ENCODE results near the gene CYBC1. TPM values are rescaled to one million over a fixed set of nuclear protein-coding genes. Genes with fewer than 3 reads are reported as not detected.
A peak's percentile ranks its signal among the peaks of the same experiment; 100 is the strongest.

The CYBC1 gene
- total and polyA plus RNA-seq, 9 of the 15 experiments (the other 6 are each of a cell fraction or from before 2014, with no cell fraction given): 1.3 to 71.8 (median 49.9) TPM

DNA sequence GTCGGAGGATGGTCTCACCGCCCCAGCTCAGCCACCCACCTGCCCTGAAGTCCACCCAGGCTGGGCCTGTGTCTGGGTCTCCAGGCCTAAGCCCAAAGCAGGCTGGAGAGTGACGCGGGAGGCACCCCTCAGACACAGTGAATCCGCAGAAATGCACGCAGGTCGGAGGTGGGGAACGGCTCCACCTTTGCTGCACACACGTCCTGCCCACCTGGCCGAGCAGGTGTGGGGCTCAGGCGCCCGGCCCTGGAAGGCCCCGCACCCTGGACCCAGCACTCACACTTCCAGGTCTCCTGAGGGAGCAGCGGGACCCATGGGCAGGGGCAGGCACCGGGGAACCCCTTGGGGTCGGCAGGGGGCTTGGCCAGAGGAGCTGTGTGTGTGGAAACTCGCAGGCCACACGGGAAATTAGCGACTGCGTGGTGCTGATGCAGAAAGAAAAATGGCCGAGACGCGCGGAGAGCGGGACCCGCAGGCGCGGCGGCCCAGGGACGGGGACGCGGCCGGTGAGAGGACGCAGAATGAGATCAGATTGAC, 10.7 kb downstream of the CYBC1 start (continued):
- TF ChIP-seq, protein P1, sequence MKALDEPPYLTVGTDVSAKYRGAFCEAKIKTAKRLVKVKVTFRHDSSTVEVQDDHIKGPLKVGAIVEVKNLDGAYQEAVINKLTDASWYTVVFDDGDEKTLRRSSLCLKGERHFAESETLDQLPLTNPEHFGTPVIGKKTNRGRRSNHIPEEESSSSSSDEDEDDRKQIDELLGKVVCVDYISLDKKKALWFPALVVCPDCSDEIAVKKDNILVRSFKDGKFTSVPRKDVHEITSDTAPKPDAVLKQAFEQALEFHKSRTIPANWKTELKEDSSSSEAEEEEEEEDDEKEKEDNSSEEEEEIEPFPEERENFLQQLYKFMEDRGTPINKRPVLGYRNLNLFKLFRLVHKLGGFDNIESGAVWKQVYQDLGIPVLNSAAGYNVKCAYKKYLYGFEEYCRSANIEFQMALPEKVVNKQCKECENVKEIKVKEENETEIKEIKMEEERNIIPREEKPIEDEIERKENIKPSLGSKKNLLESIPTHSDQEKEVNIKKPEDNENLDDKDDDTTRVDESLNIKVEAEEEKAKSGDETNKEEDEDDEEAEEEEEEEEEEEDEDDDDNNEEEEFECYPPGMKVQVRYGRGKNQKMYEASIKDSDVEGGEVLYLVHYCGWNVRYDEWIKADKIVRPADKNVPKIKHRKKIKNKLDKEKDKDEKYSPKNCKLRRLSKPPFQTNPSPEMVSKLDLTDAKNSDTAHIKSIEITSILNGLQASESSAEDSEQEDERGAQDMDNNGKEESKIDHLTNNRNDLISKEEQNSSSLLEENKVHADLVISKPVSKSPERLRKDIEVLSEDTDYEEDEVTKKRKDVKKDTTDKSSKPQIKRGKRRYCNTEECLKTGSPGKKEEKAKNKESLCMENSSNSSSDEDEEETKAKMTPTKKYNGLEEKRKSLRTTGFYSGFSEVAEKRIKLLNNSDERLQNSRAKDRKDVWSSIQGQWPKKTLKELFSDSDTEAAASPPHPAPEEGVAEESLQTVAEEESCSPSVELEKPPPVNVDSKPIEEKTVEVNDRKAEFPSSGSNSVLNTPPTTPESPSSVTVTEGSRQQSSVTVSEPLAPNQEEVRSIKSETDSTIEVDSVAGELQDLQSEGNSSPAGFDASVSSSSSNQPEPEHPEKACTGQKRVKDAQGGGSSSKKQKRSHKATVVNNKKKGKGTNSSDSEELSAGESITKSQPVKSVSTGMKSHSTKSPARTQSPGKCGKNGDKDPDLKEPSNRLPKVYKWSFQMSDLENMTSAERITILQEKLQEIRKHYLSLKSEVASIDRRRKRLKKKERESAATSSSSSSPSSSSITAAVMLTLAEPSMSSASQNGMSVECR (CRISPR knock-in tag; IDR thresholded peaks at IDR 0.05): no peak
- no peak for TF ChIP-seq SP2 (IDR thresholded peaks at IDR 0.05; ENCODE audit: extremely low read depth, low read depth, low read length, poor library complexity, severe bottlenecking)
- TF ChIP-seq BMI1 (IDR thresholded peaks at IDR 0.05; ENCODE audit: low read length): no peak
- TF ChIP-seq RBM22 (IDR thresholded peaks at IDR 0.05; ENCODE audit: low read depth, low read length, poor library complexity, severe bottlenecking): peak; percentile 43
- TF ChIP-seq, protein P2, sequence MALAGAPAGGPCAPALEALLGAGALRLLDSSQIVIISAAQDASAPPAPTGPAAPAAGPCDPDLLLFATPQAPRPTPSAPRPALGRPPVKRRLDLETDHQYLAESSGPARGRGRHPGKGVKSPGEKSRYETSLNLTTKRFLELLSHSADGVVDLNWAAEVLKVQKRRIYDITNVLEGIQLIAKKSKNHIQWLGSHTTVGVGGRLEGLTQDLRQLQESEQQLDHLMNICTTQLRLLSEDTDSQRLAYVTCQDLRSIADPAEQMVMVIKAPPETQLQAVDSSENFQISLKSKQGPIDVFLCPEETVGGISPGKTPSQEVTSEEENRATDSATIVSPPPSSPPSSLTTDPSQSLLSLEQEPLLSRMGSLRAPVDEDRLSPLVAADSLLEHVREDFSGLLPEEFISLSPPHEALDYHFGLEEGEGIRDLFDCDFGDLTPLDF (CRISPR knock-in tag; IDR thresholded peaks at IDR 0.05): no peak
- TF ChIP-seq CAMTA2 (CRISPR knock-in tag; conservative IDR thresholded peaks at IDR 0.05): no peak
- TF ChIP-seq, protein P3, sequence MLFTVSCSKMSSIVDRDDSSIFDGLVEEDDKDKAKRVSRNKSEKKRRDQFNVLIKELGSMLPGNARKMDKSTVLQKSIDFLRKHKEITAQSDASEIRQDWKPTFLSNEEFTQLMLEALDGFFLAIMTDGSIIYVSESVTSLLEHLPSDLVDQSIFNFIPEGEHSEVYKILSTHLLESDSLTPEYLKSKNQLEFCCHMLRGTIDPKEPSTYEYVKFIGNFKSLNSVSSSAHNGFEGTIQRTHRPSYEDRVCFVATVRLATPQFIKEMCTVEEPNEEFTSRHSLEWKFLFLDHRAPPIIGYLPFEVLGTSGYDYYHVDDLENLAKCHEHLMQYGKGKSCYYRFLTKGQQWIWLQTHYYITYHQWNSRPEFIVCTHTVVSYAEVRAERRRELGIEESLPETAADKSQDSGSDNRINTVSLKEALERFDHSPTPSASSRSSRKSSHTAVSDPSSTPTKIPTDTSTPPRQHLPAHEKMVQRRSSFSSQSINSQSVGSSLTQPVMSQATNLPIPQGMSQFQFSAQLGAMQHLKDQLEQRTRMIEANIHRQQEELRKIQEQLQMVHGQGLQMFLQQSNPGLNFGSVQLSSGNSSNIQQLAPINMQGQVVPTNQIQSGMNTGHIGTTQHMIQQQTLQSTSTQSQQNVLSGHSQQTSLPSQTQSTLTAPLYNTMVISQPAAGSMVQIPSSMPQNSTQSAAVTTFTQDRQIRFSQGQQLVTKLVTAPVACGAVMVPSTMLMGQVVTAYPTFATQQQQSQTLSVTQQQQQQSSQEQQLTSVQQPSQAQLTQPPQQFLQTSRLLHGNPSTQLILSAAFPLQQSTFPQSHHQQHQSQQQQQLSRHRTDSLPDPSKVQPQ (CRISPR knock-in tag; IDR thresholded peaks at IDR 0.05; ENCODE audit: borderline replicate concordance): no peak
- no peak for TF ChIP-seq NFYB (IDR thresholded peaks at IDR 0.05; ENCODE audit: extremely low read depth, insufficient read length)
- peak; percentile 42; the same call in 1 of the 2 replicates for TF ChIP-seq RBFOX2 (IDR thresholded peaks at IDR 0.05; ENCODE audit: low read depth, low read length)
- no peak for TF ChIP-seq PCBP2 (IDR thresholded peaks at IDR 0.05; ENCODE audit: low read depth, low read length, poor library complexity, severe bottlenecking)
- no peak for TF ChIP-seq ZNF274 (IDR thresholded peaks at IDR 0.05; ENCODE audit: borderline replicate concordance, low read depth, low read length)
- no peak for TF ChIP-seq GTF2F1 (IDR thresholded peaks at IDR 0.05; ENCODE audit: low read depth, low read length)
- TF ChIP-seq MXI1 (IDR thresholded peaks at IDR 0.05; ENCODE audit: low read depth, low read length): no peak
- no peak for TF ChIP-seq JUNB (CRISPR knock-in tag; conservative IDR thresholded peaks at IDR 0.05)
- TF ChIP-seq POLR2G (IDR thresholded peaks at IDR 0.05; ENCODE audit: low read depth, low read length): peak; percentile 74
- no peak for TF ChIP-seq CBX2 (IDR thresholded peaks at IDR 0.05; ENCODE audit: insufficient read depth, low read length, poor library complexity, severe bottlenecking)
- no peak for TF ChIP-seq HEY1 (CRISPR knock-in tag; IDR thresholded peaks at IDR 0.05; ENCODE audit: borderline replicate concordance)
- TF ChIP-seq, protein P4, sequence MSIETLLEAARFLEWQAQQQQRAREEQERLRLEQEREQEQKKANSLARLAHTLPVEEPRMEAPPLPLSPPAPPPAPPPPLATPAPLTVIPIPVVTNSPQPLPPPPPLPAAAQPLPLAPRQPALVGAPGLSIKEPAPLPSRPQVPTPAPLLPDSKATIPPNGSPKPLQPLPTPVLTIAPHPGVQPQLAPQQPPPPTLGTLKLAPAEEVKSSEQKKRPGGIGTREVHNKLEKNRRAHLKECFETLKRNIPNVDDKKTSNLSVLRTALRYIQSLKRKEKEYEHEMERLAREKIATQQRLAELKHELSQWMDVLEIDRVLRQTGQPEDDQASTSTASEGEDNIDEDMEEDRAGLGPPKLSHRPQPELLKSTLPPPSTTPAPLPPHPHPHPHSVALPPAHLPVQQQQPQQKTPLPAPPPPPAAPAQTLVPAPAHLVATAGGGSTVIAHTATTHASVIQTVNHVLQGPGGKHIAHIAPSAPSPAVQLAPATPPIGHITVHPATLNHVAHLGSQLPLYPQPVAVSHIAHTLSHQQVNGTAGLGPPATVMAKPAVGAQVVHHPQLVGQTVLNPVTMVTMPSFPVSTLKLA (conservative IDR thresholded peaks at IDR 0.05): no peak

Data from K562 (cell line).